HUES6 (cell line): ENCODE measurements around the gene ITLN1.

Experiments
- H3K27ac ChIP-seq: 2 replicates; pipeline ENCODE4 v1.7.0; 2013; ENCODE audit warnings: low read depth, mild to moderate bottlenecking, low read length, inconsistent platforms
- H3K27me3 ChIP-seq: 2 replicates; pipeline ENCODE4 v1.6.1; 2013; ENCODE audit warnings: low read length; ENCODE audit not compliant: control insufficient read depth, insufficient read depth
- H3K36me3 ChIP-seq: 2 replicates; pipeline ENCODE4 v1.6.1; 2013; ENCODE audit warnings: low read length; ENCODE audit not compliant: control insufficient read depth, insufficient read depth
- H3K4me1 ChIP-seq: 2 replicates; pipeline ENCODE4 v1.6.1; 2013; ENCODE audit warnings: low read length; ENCODE audit not compliant: control insufficient read depth, insufficient read depth
- H3K4me3 ChIP-seq: 2 replicates; pipeline ENCODE4 v1.5.1; 2013; ENCODE audit warnings: low read depth, low read length
- H3K9ac ChIP-seq: one replicate; pipeline ENCODE4 v1.6.1; 2013; ENCODE audit warnings: mild to moderate bottlenecking, low read length
- H3K9me3 ChIP-seq: 2 replicates; pipeline ENCODE4 v1.6.1; 2013; ENCODE audit warnings: low read depth, low read length; ENCODE audit not compliant: control insufficient read depth, insufficient read depth

ITLN1 gene

DNA sequence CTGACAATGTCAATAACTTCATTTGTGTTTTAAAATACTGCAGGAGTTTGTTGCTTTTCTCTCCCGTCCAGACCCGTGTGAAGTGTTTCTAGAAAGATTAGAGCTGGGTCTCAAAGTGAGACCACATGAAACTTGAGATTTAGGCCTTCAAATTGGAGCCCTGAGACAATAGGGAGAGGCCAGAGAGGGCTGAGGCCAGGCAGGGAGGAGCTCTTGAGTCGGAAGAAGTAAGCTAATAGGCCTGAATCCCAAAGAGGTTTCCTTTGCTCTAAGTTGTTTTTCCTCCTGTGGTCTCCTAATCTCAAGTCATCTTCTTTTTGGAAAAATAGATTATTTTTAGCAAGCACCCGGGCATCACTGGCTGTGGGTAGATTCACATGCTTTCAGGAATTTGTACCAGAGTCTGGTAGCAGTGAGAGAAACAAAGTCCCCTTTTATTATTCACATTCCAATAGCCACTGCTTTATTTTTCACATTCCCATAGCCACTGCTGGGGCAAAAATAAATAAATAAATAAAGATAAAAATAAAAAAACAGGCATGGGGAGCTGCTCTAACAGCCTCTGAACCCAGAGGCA, 47.9 kb downstream of the ITLN1 start:
- no peaks in the 10 kb centered on the region for H3K27me3 ChIP-seq
- no peak overlapping the region for H3K9ac ChIP-seq
- H3K4me1 ChIP-seq, result peaks cover 9% of the 10 kb centered on the region; the same call in 1 of the 2 replicates
- no peaks in the 10 kb centered on the region for H3K36me3 ChIP-seq
- no peak overlapping the region for H3K4me3 ChIP-seq
- no peak overlapping the region for H3K27ac ChIP-seq
- no peaks in the 10 kb centered on the region for H3K9me3 ChIP-seq

DNA sequence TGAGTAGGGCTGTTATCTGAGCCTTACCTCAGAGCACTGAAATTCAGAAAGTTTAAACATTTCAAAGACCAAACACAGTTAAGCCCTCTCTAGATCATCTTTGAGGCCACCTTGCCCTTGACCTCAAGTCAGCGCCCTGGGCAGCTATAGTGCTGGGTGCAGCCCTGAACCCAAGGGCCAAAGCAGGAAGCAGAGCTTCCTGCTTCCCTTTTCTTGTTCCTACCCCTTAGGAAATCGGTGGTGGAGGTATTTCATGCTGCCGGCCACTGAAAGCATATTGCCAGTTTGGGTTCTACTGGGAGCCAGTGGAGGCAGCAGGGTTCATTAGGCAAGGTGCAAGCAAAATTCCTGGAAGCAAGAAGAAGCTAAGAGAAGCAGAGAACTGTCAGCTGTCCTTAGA, 48.4 kb downstream of the ITLN1 start:
- no peaks in the 10 kb centered on the region for H3K36me3 ChIP-seq
- H3K4me1 ChIP-seq, result peaks cover 9% of the 10 kb centered on the region; the same call in 1 of the 2 replicates
- H3K9me3 ChIP-seq, result no peaks in the 10 kb centered on the region
- H3K9ac ChIP-seq, result no peak overlapping the region
- H3K27me3 ChIP-seq, result no peaks in the 10 kb centered on the region
- H3K27ac ChIP-seq, result no peak overlapping the region
- no peak overlapping the region for H3K4me3 ChIP-seq

DNA sequence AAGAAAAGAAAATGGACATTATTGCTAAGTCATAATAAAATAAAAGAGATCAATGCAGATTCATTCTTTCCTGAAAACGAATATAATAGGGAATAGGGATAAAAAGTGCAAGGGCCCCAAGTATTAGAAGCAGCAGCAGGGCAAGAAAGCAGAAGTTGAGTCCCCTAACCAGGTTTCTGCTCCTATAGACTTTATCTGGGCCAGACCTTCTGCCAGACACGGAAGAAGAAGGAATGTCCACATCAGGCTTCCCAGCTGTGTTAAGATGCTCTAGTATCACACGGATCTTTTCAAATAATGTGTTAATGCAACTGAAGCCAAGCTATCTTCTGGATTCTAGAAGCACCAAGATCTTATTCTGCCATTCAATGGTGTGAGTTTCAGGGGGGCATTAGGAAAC, 49.2 kb downstream of the ITLN1 start:
- Histone ChIP-seq H3K36me3 (no peaks in the 10 kb centered on the region), H3K27ac (no peak overlapping the region), H3K9me3 (no peaks in the 10 kb centered on the region), H3K4me1 (peaks cover 9% of the 10 kb centered on the region; the same call in 1 of the 2 replicates), H3K4me3 (no peak overlapping the region), H3K27me3 (no peaks in the 10 kb centered on the region), H3K9ac (no peak overlapping the region)

DNA sequence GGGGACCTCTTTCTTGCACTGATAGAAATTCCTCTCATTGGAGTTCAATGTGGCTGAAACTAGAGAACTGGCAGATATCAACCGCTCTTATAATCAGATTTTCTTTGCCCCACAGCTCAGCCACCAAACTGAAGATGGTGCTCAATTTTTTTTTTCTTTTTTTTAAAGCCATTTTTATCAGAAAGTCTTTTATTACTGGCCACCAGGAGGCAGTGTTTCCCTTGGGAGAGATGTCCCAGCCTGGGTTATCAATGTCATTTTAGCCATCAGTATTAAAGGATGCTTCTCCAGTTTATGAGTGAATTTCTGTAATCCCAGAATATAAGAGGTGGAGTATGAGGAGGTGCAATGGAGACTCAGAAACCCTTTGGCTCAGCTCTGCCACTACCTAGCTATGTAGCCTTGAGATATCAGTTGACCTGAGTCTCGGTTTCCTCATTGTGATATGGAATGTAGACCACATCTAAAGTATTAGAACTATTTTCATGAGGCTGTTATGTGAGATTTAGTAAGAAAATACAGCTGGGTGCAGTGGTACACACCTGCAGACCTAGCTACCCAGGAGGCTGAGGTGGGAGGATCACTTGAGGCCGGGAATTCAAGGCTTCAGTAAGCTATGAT, 49.9 kb downstream of the ITLN1 start:
- Histone ChIP-seq H3K36me3 (no peaks in the 10 kb centered on the region), H3K4me1 (peaks cover 12% of the 10 kb centered on the region; the same call in 1 of the 2 replicates)

DNA sequence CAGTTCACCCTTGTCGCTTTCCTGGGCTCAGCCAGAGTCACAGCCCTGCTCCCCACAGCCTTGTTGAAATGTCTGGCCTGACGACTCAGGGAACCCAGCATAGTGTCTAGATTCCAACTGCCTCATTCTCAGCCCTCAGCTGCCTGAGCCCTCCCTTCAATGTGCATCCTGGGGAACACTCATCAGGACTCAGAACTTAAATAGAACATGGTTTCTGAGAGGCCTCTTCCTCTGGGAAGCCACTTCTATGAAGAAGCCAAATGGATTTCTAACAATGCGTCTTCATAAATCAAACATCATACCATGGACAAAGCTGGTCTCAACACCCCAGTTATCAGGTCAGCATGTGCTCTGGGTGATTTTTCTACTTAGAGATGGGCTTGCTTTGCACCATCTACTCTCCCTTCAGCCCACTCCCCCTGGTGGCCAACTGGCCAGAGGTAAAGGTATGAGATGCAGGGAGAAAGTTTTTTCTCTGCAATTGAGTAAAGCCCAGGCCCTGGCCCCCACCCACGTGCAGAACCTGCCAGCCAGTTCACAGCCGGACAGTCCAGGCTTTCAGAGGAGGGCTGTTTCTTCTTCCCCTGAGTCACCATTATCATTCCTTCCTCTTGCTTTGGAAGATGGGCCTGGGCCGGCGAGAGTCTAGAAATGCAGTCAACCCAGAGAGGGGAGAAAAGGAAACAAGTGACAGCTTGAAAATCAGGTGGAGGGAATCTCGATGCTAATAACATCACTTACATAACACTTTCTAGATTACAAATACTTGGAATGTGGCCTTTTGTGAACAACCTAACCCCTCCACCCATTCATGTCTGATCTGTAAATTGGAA, 54.4 kb downstream of the ITLN1 start:
- Histone ChIP-seq H3K27me3 (no peaks in the 10 kb centered on the region), H3K36me3 (no peaks in the 10 kb centered on the region), H3K9me3 (no peaks in the 10 kb centered on the region), H3K9ac (no peak overlapping the region), H3K4me3 (no peak overlapping the region), H3K4me1 (0 out of 2 replicates have a peak, but pooled peaks cover 3% of the 10 kb centered on the region), H3K27ac (no peak overlapping the region)

More for the DNA sequence above, 49.9 kb downstream of the ITLN1 start:
- no peak overlapping the region for H3K4me3 ChIP-seq
- no peaks in the 10 kb centered on the region for H3K9me3 ChIP-seq
- H3K9ac ChIP-seq, result no peak overlapping the region
- H3K27me3 ChIP-seq, result no peaks in the 10 kb centered on the region
- H3K27ac ChIP-seq, result no peak overlapping the region

DNA sequence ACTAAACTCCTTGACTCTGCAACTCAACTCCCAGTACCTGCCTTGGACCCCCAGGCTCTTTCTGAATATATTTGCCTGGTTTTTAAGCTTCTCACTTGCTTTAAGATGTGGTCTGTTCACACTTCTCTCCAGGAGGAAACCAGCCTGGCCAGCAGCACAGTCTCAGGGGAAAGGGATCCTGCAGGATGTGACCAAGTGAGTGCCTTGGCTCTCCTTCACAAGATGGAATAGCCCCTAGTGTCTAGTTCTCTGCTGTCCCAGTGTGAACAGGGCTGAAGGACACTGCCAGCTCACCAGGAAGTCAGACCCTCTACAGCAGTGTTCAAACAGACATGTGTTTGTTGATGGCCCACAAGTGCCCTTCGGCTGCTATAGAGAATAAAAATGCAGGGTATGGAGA, 55.2 kb downstream of the ITLN1 start:
- H3K9ac ChIP-seq, result no peak overlapping the region
- no peaks in the 10 kb centered on the region for H3K36me3 ChIP-seq
- H3K27me3 ChIP-seq, result no peaks in the 10 kb centered on the region
- H3K4me3 ChIP-seq, result no peak overlapping the region
- H3K27ac ChIP-seq, result no peak overlapping the region
- no peaks in the 10 kb centered on the region for H3K9me3 ChIP-seq
- H3K4me1 ChIP-seq, result 0 out of 2 replicates have a peak, but pooled peaks cover 3% of the 10 kb centered on the region

DNA sequence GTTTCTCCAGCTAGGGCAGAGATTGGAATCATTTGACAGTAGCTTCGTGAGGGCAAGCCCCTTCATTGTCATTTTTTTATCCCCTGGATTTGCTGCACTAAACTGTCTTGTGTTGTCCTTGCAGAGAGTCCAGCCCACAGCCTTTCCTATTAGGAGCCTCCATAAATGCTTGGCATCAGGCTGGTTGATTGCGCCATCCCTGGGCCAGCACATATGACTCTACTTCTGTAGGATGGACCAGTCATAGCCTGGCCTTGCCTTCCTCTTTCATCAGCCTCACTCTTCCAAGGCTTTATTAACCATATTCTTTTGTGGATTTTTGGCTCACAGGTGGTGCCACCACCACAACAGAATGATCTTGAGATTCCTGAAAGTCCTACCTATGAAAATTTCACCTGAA, 57.6 kb downstream of the ITLN1 start:
- H3K36me3 ChIP-seq, result no peaks in the 10 kb centered on the region
- H3K27me3 ChIP-seq, result no peaks in the 10 kb centered on the region
- H3K27ac ChIP-seq, result no peak overlapping the region
- H3K4me1 ChIP-seq, result 0 out of 2 replicates have a peak, but pooled peaks cover 3% of the 10 kb centered on the region
- no peak overlapping the region for H3K9ac ChIP-seq
- H3K4me3 ChIP-seq, result no peak overlapping the region
- no peaks in the 10 kb centered on the region for H3K9me3 ChIP-seq

DNA sequence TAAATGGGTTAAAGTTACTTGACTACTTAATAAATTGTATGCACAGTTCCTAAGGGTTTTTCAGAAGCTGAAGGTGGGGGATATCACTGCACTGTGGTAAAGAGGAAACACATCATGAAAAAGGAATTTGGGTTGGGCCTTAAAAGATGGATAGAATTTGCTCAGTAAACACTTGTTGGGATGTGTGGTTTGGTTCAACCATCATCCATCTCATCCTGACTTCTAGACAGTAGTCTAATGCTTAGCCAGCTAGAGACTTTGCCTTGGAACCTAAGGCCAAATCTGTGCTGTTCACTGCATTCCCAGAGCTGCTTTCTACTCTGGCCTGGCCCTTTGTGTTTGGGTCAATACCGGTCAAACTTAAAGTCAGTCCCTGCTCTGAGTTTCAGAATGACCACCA, 58.4 kb downstream of the ITLN1 start:
- 0 out of 2 replicates have a peak, but pooled peaks cover 3% of the 10 kb centered on the region for H3K4me1 ChIP-seq
- H3K9me3 ChIP-seq, result no peaks in the 10 kb centered on the region
- no peaks in the 10 kb centered on the region for H3K36me3 ChIP-seq
- H3K4me3 ChIP-seq, result no peak overlapping the region
- no peak overlapping the region for H3K27ac ChIP-seq
- H3K9ac ChIP-seq, result no peak overlapping the region
- H3K27me3 ChIP-seq, result no peaks in the 10 kb centered on the region
